Fibroblast of skin of left quadriceps (primary cell): ENCODE measurements around the gene DIRAS2.

ENCODE experiments used
- DNase-seq, 2 experiments: peaks; one replicate each; pipeline ENCODE4 v3.0.0-alpha.2; 2013; ENCODE audit warnings: low read depth in 2 of 2

The DIRAS2 gene

GRCh38 chr9:90612957-90613356 is 29.7 kb downstream of the DIRAS2 start:
- no peak for DNase-seq

GRCh38 chr9:90611568-90611967 is 31.1 kb downstream of the DIRAS2 start:
- DNase-seq: no peak

GRCh38 chr9:90611121-90611520 is 31.5 kb downstream of the DIRAS2 start:
- DNase-seq: no peak

- DNase-seq: no peak
Observed at GRCh38 chr9:90607701-90608516, 34.7 kb downstream of the DIRAS2 start.

- no peak for DNase-seq
Observed at GRCh38 chr9:90600029-90600428, 42.6 kb downstream of the DIRAS2 start.

GRCh38 chr9:90598191-90598590 is 44.4 kb downstream of the DIRAS2 start:
- no peak for DNase-seq

GRCh38 chr9:90593646-90594045 is 49.0 kb downstream of the DIRAS2 start:
- no peak for DNase-seq

GRCh38 chr9:90580576-90580975 is 62.0 kb downstream of the DIRAS2 start:
- no peak for DNase-seq

GRCh38 chr9:90579181-90579580 is 63.4 kb downstream of the DIRAS2 start:
- DNase-seq: no peak

GRCh38 chr9:90578126-90578815 is 64.4 kb downstream of the DIRAS2 start:
- no peak for DNase-seq

GRCh38 chr9:90569511-90569910 is 73.1 kb downstream of the DIRAS2 start:
- no peak for DNase-seq

GRCh38 chr9:90568667-90569066 is 74.0 kb downstream of the DIRAS2 start:
- DNase-seq: no peak

GRCh38 chr9:90562229-90562628 is 80.4 kb downstream of the DIRAS2 start:
- no peak for DNase-seq
